ENCODE data around the gene EFNA3. TPM values are rescaled to one million over a fixed set of nuclear protein-coding genes. Genes with fewer than 3 reads are reported as not detected.

EFNA3 gene
- polyA plus RNA-seq, 4 donors = 2.0 to 7.0 (median 5.4) TPM

GRCh38 chr1:155131285-155131684 lies 52.6 kb downstream of the EFNA3 start:
- WGBS, 3 donors = 26 to 62% (median 44%) methylated on average over 8 of the region's 8 CpGs
- Histone ChIP-seq H3K4me3 (ENCODE audit: low read depth in 1 of 3, low read length in 3 of 3) (peak overlapping the region in 1 of 3 donors; percentile 93), H3K36me3 (ENCODE audit: control insufficient read depth in 3 of 3, insufficient read depth in 2 of 3, low read depth in 1 of 3, low read length in 3 of 3) (peaks cover 0 to 53% (median 6%) of the 10 kb centered on the region in 3 donors), H3K27me3 (ENCODE audit: control insufficient read depth in 3 of 3, insufficient read depth in 3 of 3, low read length in 3 of 3) (no peaks in the 10 kb centered on the region), H3K9me3 (ENCODE audit: control insufficient read depth in 2 of 2, insufficient read depth in 1 of 2, low read depth in 1 of 2, low read length in 1 of 2) (no peaks in the 10 kb centered on the region), H3K27ac (ENCODE audit: low read depth in 1 of 3, low read length in 2 of 3) (peak overlapping the region; percentile 13 to 100 (median 96)), H3K4me1 (ENCODE audit: control insufficient read depth in 3 of 3, insufficient read depth in 2 of 3, low read depth in 1 of 3, low read length in 2 of 3) (peaks cover 0 to 49% (median 0%) of the 10 kb centered on the region in 3 donors)
- FAIRE-seq = no peak
- peak in 1 of 2 donors; percentile 91 for DNase-seq

GRCh38 chr1:155131856-155132255 lies 53.2 kb downstream of the EFNA3 start:
- Histone ChIP-seq H3K27ac (ENCODE audit: low read depth in 1 of 3, low read length in 2 of 3) (peak overlapping the region; percentile 13 to 100 (median 96)), H3K4me3 (ENCODE audit: low read depth in 1 of 3, low read length in 3 of 3) (peak overlapping the region in 1 of 3 donors; percentile 93), H3K36me3 (ENCODE audit: control insufficient read depth in 3 of 3, insufficient read depth in 2 of 3, low read depth in 1 of 3, low read length in 3 of 3) (peaks cover 0 to 55% (median 6%) of the 10 kb centered on the region in 3 donors), H3K9me3 (ENCODE audit: control insufficient read depth in 2 of 2, insufficient read depth in 1 of 2, low read depth in 1 of 2, low read length in 1 of 2) (no peaks in the 10 kb centered on the region), H3K27me3 (ENCODE audit: control insufficient read depth in 3 of 3, insufficient read depth in 3 of 3, low read length in 3 of 3) (no peaks in the 10 kb centered on the region), H3K4me1 (ENCODE audit: control insufficient read depth in 3 of 3, insufficient read depth in 2 of 3, low read depth in 1 of 3, low read length in 2 of 3) (peaks cover 1 to 46% (median 2%) of the 10 kb centered on the region in 3 donors)
- DNase-seq (peak; percentile 5 to 15), FAIRE-seq (no peak)
- WGBS, 3 donors = 24 to 46% (median 37%) methylated on average over 2 of the region's 2 CpGs

DNA sequence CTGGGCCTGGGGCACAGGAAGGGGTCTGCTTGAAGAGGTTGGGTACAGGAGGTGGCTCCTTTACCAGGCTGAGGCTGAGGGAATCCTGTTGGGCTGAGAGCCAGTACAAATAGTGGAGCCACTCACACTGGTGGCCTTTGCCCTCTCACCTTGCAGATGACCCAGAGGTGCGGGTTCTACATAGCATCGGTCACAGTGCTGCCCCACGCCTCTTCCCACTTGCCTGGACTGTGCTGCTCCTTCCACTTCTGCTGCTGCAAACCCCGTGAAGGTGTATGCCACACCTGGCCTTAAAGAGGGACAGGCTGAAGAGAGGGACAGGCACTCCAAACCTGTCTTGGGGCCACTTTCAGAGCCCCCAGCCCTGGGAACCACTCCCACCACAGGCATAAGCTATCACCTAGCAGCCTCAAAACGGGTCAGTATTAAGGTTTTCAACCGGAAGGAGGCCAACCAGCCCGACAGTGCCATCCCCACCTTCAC lies 55.2 kb downstream of the EFNA3 start:
- WGBS, 3 donors = 27 to 64% (median 36%) methylated on average over 5 to 7 of the region's 7 CpGs
- H3K27me3 ChIP-seq (ENCODE audit: control insufficient read depth in 3 of 3, insufficient read depth in 3 of 3, low read length in 3 of 3) = no peaks in the 10 kb centered on the region
- peaks cover 0 to 72% (median 6%) of the 10 kb centered on the region in 3 donors for H3K36me3 ChIP-seq (ENCODE audit: control insufficient read depth in 3 of 3, insufficient read depth in 2 of 3, low read depth in 1 of 3, low read length in 3 of 3)
- H3K9me3 ChIP-seq (ENCODE audit: control insufficient read depth in 2 of 2, insufficient read depth in 1 of 2, low read depth in 1 of 2, low read length in 1 of 2) = no peaks in the 10 kb centered on the region
- peaks cover 4 to 49% (median 7%) of the 10 kb centered on the region in 3 donors for H3K4me1 ChIP-seq (ENCODE audit: control insufficient read depth in 3 of 3, insufficient read depth in 2 of 3, low read depth in 1 of 3, low read length in 2 of 3)
- DNase-seq (peak; percentile 7 to 59), FAIRE-seq (no peak)
- H3K4me3 ChIP-seq (ENCODE audit: low read depth in 1 of 3, low read length in 3 of 3) = no peak overlapping the region
- H3K27ac ChIP-seq (ENCODE audit: low read depth in 1 of 3, low read length in 2 of 3) = peak overlapping the region; percentile 96 to 99 (median 98)

DNA sequence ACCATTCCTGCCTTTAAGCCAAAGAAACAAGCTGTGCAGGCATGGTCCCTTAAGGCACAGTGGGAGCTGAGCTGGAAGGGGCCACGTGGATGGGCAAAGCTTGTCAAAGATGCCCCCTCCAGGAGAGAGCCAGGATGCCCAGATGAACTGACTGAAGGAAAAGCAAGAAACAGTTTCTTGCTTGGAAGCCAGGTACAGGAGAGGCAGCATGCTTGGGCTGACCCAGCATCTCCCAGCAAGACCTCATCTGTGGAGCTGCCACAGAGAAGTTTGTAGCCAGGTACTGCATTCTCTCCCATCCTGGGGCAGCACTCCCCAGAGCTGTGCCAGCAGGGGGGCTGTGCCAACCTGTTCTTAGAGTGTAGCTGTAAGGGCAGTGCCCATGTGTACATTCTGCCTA lies 55.7 kb downstream of the EFNA3 start:
- peak; percentile 20 to 25 for DNase-seq
- H3K4me1 ChIP-seq (ENCODE audit: control insufficient read depth in 3 of 3, insufficient read depth in 2 of 3, low read depth in 1 of 3, low read length in 2 of 3) = peaks cover 4 to 51% (median 7%) of the 10 kb centered on the region in 3 donors

DNA sequence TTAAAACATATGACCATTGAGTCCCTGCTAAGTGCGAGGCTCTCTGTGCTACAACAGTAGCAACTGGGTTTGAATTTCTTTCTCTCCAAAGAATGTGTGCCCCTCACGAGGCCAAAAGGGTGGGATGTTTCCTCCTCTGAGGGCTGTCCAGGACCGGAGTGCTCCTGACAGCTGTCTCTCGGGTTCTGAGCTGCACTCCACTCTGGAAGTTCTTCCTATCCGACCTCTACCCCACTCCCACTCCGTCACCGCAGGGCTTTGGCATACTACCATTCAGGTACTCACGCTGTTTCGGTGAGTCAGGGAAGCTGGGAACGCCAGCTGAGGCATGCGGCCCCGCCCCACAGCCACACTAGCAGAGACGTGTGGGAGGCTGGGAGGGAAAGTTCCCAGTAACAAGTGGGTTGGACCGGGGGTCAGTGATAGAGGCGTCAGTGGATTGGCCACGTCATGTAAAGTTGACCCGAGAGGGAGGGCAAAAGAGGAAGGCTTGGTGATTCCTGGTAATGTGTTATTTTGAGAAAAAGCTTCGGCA lies 56.3 kb downstream of the EFNA3 start:
- Histone ChIP-seq H3K27me3 (ENCODE audit: control insufficient read depth in 3 of 3, insufficient read depth in 3 of 3, low read length in 3 of 3) (no peaks in the 10 kb centered on the region), H3K9me3 (ENCODE audit: control insufficient read depth in 2 of 2, insufficient read depth in 1 of 2, low read depth in 1 of 2, low read length in 1 of 2) (no peaks in the 10 kb centered on the region), H3K4me1 (ENCODE audit: control insufficient read depth in 3 of 3, insufficient read depth in 2 of 3, low read depth in 1 of 3, low read length in 2 of 3) (peaks cover 4 to 55% (median 7%) of the 10 kb centered on the region in 3 donors), H3K4me3 (ENCODE audit: low read depth in 1 of 3, low read length in 3 of 3) (peak overlapping the region; percentile 61 to 79 (median 67)), H3K36me3 (ENCODE audit: control insufficient read depth in 3 of 3, insufficient read depth in 2 of 3, low read depth in 1 of 3, low read length in 3 of 3) (peaks cover 0 to 67% (median 6%) of the 10 kb centered on the region in 3 donors), H3K27ac (ENCODE audit: low read depth in 1 of 3, low read length in 2 of 3) (peak overlapping the region; percentile 96 to 99 (median 98))
- FAIRE-seq (no peak), DNase-seq (peak; percentile 95 to 98)
- 5 to 16% (median 10%) methylated on average over 18 of the region's 18 CpGs for WGBS, 3 donors

More for the DNA sequence above, 55.7 kb downstream of the EFNA3 start:
- no peak for FAIRE-seq
- Histone ChIP-seq H3K36me3 (ENCODE audit: control insufficient read depth in 3 of 3, insufficient read depth in 2 of 3, low read depth in 1 of 3, low read length in 3 of 3) (peaks cover 0 to 73% (median 6%) of the 10 kb centered on the region in 3 donors), H3K9me3 (ENCODE audit: control insufficient read depth in 2 of 2, insufficient read depth in 1 of 2, low read depth in 1 of 2, low read length in 1 of 2) (no peaks in the 10 kb centered on the region), H3K27ac (ENCODE audit: low read depth in 1 of 3, low read length in 2 of 3) (peak overlapping the region; percentile 96 to 99 (median 98)), H3K27me3 (ENCODE audit: control insufficient read depth in 3 of 3, insufficient read depth in 3 of 3, low read length in 3 of 3) (no peaks in the 10 kb centered on the region), H3K4me3 (ENCODE audit: low read depth in 1 of 3, low read length in 3 of 3) (peak overlapping the region in 1 of 3 donors; percentile 61)
- 17 to 60% (median 39%) methylated on average over 1 of the region's 1 CpG for WGBS, 3 donors

- Histone ChIP-seq H3K4me1 (ENCODE audit: control insufficient read depth in 3 of 3, insufficient read depth in 2 of 3, low read depth in 1 of 3, low read length in 2 of 3) (peaks cover 4 to 53% (median 7%) of the 10 kb centered on the region in 3 donors), H3K36me3 (ENCODE audit: control insufficient read depth in 3 of 3, insufficient read depth in 2 of 3, low read depth in 1 of 3, low read length in 3 of 3) (peaks cover 0 to 63% (median 6%) of the 10 kb centered on the region in 3 donors)
- no peak for FAIRE-seq
These were observed 56.9 kb downstream of the EFNA3 start, which contains the start of gene SLC50A1 for GRCh38 chr1:155135415-155136028. SLC50A1 (plus strand) TSS chr1:155135852; CDS start chr1:155135912, 60 bp downstream.

DNA sequence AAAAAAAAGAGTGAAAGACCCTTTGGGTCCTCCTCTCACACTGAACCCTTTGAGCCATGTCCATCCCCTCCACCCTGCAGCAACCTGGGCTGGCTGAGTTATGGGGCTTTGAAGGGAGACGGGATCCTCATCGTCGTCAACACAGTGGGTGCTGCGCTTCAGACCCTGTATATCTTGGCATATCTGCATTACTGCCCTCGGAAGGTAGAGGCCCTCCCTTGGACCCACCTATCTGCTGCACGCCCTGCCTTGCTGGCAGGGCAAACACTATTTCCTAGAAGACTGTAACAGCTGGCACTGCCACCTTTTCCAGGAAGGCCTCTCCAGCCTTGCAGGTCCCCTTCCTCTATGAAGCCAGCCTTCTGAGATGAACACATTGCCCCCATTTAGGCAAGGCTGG lies 58.1 kb downstream of the EFNA3 start:
- DNase-seq (peak; percentile 42 to 65), FAIRE-seq (no peak)
- peak overlapping the region; percentile 32 to 67 (median 61) for H3K4me3 ChIP-seq (ENCODE audit: low read depth in 1 of 3, low read length in 3 of 3)
- WGBS, 3 donors = 15 to 23% (median 21%) methylated on average over 6 of the region's 6 CpGs
- H3K27me3 ChIP-seq (ENCODE audit: control insufficient read depth in 3 of 3, insufficient read depth in 3 of 3, low read length in 3 of 3) = no peaks in the 10 kb centered on the region
- H3K9me3 ChIP-seq (ENCODE audit: control insufficient read depth in 2 of 2, insufficient read depth in 1 of 2, low read depth in 1 of 2, low read length in 1 of 2) = no peaks in the 10 kb centered on the region
- peak overlapping the region; percentile 81 to 99 (median 88) for H3K27ac ChIP-seq (ENCODE audit: low read depth in 1 of 3, low read length in 2 of 3)
- peaks cover 0 to 55% (median 3%) of the 10 kb centered on the region in 3 donors for H3K36me3 ChIP-seq (ENCODE audit: control insufficient read depth in 3 of 3, insufficient read depth in 2 of 3, low read depth in 1 of 3, low read length in 3 of 3)
- peaks cover 4 to 45% (median 7%) of the 10 kb centered on the region in 3 donors for H3K4me1 ChIP-seq (ENCODE audit: control insufficient read depth in 3 of 3, insufficient read depth in 2 of 3, low read depth in 1 of 3, low read length in 2 of 3)

More at GRCh38 chr1:155135415-155136028, 56.9 kb downstream of the EFNA3 start, which contains the start of gene SLC50A1:
- Histone ChIP-seq H3K27ac (ENCODE audit: low read depth in 1 of 3, low read length in 2 of 3) (peak within 1 kb of the TSS; percentile 96 to 99 (median 98)), H3K9me3 (ENCODE audit: control insufficient read depth in 2 of 2, insufficient read depth in 1 of 2, low read depth in 1 of 2, low read length in 1 of 2) (no peaks in the 10 kb centered on the region), H3K4me3 (ENCODE audit: low read depth in 1 of 3, low read length in 3 of 3) (peak within 1 kb of the TSS; percentile 61 to 79 (median 67)), H3K27me3 (ENCODE audit: control insufficient read depth in 3 of 3, insufficient read depth in 3 of 3, low read length in 3 of 3) (no peaks in the 10 kb centered on the region)
- DNase-seq = peak; percentile 90 to 97
- WGBS, 3 donors = 0 to 1% (median 1%) methylated on average over 42 to 52 of the region's 52 CpGs

All from small intestine (tissue), 7 donors.